GM12864 (cell line): ENCODE measurements around the gene KIF23.
A peak's percentile ranks its signal among the peaks of the same experiment; 100 is the strongest.

Source experiments
- DNase-seq: peaks from one replicate; pipeline ENCODE4 v3.0.0-alpha.2; 2011; ENCODE audit warnings: low read depth
- H3K4me3 ChIP-seq: 2 replicates; pipeline ENCODE4 v1.5.1; 2011; ENCODE audit warnings: mild to moderate bottlenecking, low read depth, low read length, control low read depth
- TF ChIP-seq, protein P1 (sequence below): IDR thresholded peaks from 2 replicates; pipeline ENCODE4 v1.5.1; 2011; ENCODE audit warnings: low read depth, mild to moderate bottlenecking, moderate library complexity, low read length, control low read depth, inconsistent platforms; ENCODE audit errors: missing control alignments

KIF23 gene

DNA sequence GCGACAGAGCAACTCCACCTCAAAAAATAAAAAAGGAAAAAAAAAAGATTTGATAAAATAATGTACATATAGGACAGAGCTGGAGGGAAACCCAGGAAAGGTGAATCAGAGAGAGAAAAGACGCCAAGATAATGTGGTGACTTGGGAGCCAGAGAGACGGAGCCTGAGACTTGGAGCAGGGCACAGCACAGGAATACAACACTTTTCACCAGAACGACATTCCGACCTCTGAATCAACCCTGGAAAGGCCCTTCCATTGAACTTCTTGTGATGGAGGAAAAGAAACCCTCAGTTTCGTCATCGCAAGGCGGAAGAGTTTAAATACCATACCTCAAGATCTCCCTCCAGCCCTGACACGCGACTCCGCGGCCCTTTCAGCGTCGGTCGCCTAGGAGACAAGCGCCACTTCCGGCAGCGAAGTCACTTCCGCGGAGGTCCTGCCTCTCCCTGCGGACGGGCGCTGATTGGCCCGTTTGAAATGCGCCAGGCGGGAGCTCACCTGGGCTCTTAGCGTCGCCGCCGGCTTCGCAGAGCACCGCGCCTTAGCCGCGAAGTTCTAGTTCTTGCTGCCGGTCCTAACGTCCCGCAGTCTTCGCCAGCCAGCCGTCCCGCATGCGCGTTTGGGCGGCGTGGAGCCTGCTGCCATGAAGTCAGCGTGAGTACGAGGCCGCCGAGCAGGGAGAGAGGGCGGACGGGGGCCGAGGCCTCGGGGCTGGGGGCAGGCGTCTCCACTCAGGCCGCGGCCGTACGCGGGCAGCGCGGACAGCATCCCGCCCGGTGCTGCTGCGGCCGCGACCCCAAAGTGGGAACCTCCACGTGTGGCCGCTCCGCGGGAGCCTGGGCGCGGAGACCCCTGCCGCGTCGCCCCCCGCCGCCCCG, at the start of gene KIF23:
Gene KIF23 (plus strand): TSS at position 528 of the 879 bp plus-strand sequence. CDS start 117 bp downstream, at position 645.
- H3K4me3 ChIP-seq = peak within 1 kb of the TSS; percentile 71
- peak; percentile 83 for DNase-seq
- TF ChIP-seq, protein P1, sequence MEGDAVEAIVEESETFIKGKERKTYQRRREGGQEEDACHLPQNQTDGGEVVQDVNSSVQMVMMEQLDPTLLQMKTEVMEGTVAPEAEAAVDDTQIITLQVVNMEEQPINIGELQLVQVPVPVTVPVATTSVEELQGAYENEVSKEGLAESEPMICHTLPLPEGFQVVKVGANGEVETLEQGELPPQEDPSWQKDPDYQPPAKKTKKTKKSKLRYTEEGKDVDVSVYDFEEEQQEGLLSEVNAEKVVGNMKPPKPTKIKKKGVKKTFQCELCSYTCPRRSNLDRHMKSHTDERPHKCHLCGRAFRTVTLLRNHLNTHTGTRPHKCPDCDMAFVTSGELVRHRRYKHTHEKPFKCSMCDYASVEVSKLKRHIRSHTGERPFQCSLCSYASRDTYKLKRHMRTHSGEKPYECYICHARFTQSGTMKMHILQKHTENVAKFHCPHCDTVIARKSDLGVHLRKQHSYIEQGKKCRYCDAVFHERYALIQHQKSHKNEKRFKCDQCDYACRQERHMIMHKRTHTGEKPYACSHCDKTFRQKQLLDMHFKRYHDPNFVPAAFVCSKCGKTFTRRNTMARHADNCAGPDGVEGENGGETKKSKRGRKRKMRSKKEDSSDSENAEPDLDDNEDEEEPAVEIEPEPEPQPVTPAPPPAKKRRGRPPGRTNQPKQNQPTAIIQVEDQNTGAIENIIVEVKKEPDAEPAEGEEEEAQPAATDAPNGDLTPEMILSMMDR = no peak

DNA sequence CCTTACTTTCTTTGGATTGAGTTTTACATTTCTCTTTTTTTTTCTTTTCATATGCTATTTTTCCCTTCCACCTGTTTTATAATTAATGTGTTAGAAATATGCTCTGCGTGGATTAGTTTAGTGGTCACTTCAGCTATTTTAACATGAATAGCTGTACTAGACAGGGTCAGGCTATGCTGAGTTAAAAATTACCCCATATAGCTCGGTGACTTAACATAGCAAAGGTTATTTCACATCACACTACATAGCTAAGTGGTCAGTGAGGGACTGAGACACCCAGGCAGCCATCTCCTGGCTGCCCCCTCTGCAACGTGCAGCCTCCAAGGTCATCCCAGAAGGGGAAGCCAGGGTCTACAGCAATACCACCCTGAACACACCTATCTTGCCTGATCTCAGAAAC, 46.9 kb upstream of the KIF23 start:
- no peak overlapping the region for H3K4me3 ChIP-seq
- DNase-seq = no peak
- TF ChIP-seq, protein P1 = no peak

- TF ChIP-seq, protein P1 = no peak
- no peak for DNase-seq
- H3K4me3 ChIP-seq = no peak overlapping the region
Observed at GRCh38 chr15:69369631-69370030, 44.5 kb upstream of the KIF23 start.

GRCh38 chr15:69373406-69373805, 40.7 kb upstream of the KIF23 start:
- TF ChIP-seq, protein P1 = no peak
- no peak for DNase-seq
- no peak overlapping the region for H3K4me3 ChIP-seq

DNA sequence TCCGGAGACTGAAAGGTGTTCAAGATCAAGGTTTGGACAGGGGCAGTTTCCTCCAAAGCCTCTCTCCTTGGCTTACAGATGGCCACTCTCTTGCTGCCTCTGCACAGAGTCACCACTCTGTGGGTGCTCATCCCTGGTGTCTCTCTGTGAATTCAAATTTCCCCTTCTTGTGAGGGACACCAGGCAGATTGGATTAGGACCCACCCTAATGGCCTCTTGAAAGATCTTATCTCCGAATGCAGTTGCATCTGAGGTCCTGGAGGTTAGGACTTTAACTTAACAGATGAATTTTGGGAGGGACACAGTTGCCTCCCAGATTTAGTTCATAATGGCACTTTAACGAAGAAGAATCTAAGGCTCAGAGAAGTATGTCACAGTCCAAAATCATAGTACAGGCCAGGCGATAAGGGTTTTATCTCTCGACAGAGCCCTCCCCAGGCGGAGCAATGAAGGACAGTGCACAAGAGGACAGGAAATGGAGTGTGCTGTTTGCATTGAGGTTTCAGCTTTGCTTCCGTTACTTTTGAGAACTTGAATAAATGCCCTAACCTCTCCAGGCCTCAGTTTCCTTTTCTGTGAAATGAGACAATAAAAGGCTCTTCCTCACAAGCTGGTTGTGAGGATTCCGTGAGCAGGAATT, 38.9 kb upstream of the KIF23 start:
- no peak for DNase-seq
- no peak overlapping the region for H3K4me3 ChIP-seq
- TF ChIP-seq, protein P1 = no peak

DNA sequence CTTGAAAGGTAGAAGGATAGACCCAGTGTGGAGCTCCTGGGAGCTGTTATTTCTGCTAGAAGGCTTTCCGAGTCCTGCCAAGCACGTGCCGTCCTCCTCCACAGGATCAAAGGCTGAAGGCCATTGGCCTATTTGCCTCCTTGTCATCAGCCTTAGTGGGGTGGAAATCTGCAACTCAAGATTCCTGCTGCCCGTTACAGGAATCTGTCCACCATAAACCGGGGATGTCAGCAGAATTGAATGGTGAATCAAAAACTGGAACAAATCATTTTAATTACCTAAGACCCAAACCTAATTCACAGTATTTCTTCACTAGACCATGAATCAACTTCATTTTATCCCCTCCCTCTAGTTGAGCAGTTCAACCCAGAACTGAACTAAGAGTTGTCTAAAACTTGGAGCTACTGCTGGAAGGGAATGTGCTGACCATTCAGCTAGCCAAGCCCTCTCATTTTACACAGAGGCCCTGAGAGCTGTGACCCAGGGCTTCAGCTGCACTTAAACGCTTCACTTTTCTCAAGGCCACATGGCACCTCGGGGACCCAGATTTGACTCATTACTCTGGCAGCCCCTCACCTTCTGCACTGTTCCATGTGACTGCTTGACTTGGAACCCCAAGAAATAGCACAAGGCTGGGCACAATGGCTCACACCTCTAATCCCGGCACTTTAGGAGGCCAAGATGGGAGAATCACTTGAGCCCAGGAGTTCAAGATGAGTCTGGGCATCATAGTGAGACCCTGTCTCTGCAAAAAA, 36.8 kb upstream of the KIF23 start:
- no peak for DNase-seq
- H3K4me3 ChIP-seq = no peak overlapping the region
- TF ChIP-seq, protein P1 = no peak
